ENCODE data around the gene PRSS22. TPM values are rescaled to one million over a fixed set of nuclear protein-coding genes. Genes with fewer than 3 reads are reported as not detected.

The PRSS22 gene
- total RNA-seq, 6 experiments from 2014 or later = 0.18 to 2.1 (median 0.84) TPM; not detected in 1

DNA sequence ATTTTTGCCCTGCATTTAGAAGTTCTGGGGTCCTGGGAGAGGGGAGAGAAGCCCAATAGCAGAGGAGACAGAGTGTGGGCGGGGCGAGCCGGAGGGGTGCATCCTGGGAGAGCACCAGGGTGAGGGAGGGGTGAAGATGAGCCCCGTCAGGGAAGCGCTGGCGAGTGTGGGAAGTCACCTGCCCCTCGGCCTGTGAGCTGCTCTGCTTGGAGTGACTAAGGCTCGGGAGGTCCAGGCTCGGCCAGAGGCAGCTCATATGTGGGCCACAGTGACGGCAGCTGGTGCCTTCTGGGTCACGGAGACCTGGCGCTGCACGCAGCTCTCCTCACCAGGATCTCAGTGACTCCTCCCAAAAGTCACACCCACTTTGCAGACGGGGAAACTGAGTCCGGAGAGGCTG lies 26.8 kb downstream of the PRSS22 start:
- no CpG with 5 or more reads among the region's 15 CpGs for WGBS (ENCODE audit: insufficient coverage, low coverage, low lambda C conversion rate, missing lambda C conversion rate)

GRCh38 chr16:2830355-2830695 lies 27.6 kb downstream of the PRSS22 start:
- Histone ChIP-seq H3K36me3 (no peaks in the 10 kb centered on the region), H3K4me1 (no peaks in the 10 kb centered on the region), H3K27ac (no peak overlapping the region), H3K4me3 (no peak overlapping the region), H3K9me3 (no peaks in the 10 kb centered on the region), H3K27me3 (no peaks in the 10 kb centered on the region)
- intact Hi-C loops (cut with DNase I) = no loop called here
- 88% methylated on average over 1 of the region's 5 CpGs for WGBS (ENCODE audit: insufficient coverage, low coverage, low lambda C conversion rate, missing lambda C conversion rate)
- TF ChIP-seq CTCF (IDR thresholded peaks at IDR 0.05) (no peak), POLR2A (IDR thresholded peaks at IDR 0.05) (no peak)
- DNase-seq (no peak), ATAC-seq (peak in 1 of 4 donors; percentile 5)

More for the DNA sequence above, 26.8 kb downstream of the PRSS22 start:
- no peak overlapping the region for H3K27ac ChIP-seq
- peak in 1 of 3 donors; percentile 34 for DNase-seq
- ATAC-seq = no peak
- no peaks in the 10 kb centered on the region for H3K4me1 ChIP-seq
- no peak overlapping the region for H3K4me3 ChIP-seq
- intact Hi-C loops (cut with DNase I) = no loop called here
- no peaks in the 10 kb centered on the region for H3K27me3 ChIP-seq
- H3K9me3 ChIP-seq = no peaks in the 10 kb centered on the region
- TF ChIP-seq CTCF (IDR thresholded peaks at IDR 0.05) (no peak), POLR2A (IDR thresholded peaks at IDR 0.05) (no peak)
- H3K36me3 ChIP-seq = no peaks in the 10 kb centered on the region

GRCh38 chr16:2829501-2830354 lies 28.2 kb downstream of the PRSS22 start, which contains the start of gene ZG16B:
Gene ZG16B (plus strand): TSS chr16:2830303. CDS start chr16:2830442, 139 bp downstream.
- 67% methylated on average over 4 of the region's 32 CpGs for WGBS (ENCODE audit: insufficient coverage, low coverage, low lambda C conversion rate, missing lambda C conversion rate)
- no peaks in the 10 kb centered on the region for H3K27me3 ChIP-seq

GRCh38 chr16:2828876-2829430 lies 29.0 kb downstream of the PRSS22 start:
- Histone ChIP-seq H3K9me3 (no peaks in the 10 kb centered on the region), H3K4me3 (no peak overlapping the region), H3K4me1 (no peaks in the 10 kb centered on the region), H3K36me3 (no peaks in the 10 kb centered on the region), H3K27me3 (no peaks in the 10 kb centered on the region), H3K27ac (no peak overlapping the region)
- ATAC-seq (no peak), DNase-seq (peak in 1 of 3 donors; percentile 27)
- WGBS (ENCODE audit: insufficient coverage, low coverage, low lambda C conversion rate, missing lambda C conversion rate) = 83% methylated on average over 14 of the region's 17 CpGs
- TF ChIP-seq POLR2A (IDR thresholded peaks at IDR 0.05) (no peak), CTCF (IDR thresholded peaks at IDR 0.05) (no peak)
- intact Hi-C loops (cut with DNase I) = no loop called here

More at GRCh38 chr16:2829501-2830354, 28.2 kb downstream of the PRSS22 start, which contains the start of gene ZG16B:
- Histone ChIP-seq H3K4me3 (no peak within 1 kb of the TSS), H3K27ac (no peak within 1 kb of the TSS), H3K4me1 (no peaks in the 10 kb centered on the region), H3K36me3 (no peaks in the 10 kb centered on the region), H3K9me3 (no peaks in the 10 kb centered on the region)
- DNase-seq = peak in 1 of 3 donors; percentile 47
- peak in 3 of 4 donors; percentile 13 to 40 (median 30) for ATAC-seq
- TF ChIP-seq CTCF (IDR thresholded peaks at IDR 0.05) = no peak
- no peak for TF ChIP-seq POLR2A (IDR thresholded peaks at IDR 0.05)
- intact Hi-C loops (cut with DNase I) = no loop called here
